Upper lobe of right lung (tissue), 1 donor: Measurements from ENCODE around the gene GPR78. TPM values are rescaled to one million over a fixed set of nuclear protein-coding genes. Genes with fewer than 3 reads are reported as not detected.

Experiments
- ATAC-seq: fragments of 200-7000 bp; cut with Tn5 transposase; one replicate; pipeline ENCODE4 v1.9.1; 2020; ENCODE audit warnings: mild to moderate bottlenecking, moderate library complexity
- DNase-seq: peaks from one replicate; pipeline ENCODE4 v3.0.0-alpha.2; 2020
- H3K27ac ChIP-seq: fragments of 200-600 bp; one replicate; pipeline ENCODE4 v1.8.0; 2022
- H3K27me3 ChIP-seq: fragments of 200-600 bp; one replicate; pipeline ENCODE4 v1.8.0; 2022; ENCODE audit warnings: mild to moderate bottlenecking
- H3K36me3 ChIP-seq: fragments of 200-600 bp; one replicate; pipeline ENCODE4 v1.8.0; 2022
- H3K4me1 ChIP-seq: fragments of 200-600 bp; one replicate; pipeline ENCODE4 v1.8.0; 2022
- H3K4me3 ChIP-seq: fragments of 200-600 bp; one replicate; pipeline ENCODE4 v1.8.0; 2022; ENCODE audit warnings: mild to moderate bottlenecking
- H3K9me3 ChIP-seq: fragments of 200-600 bp; one replicate; pipeline ENCODE4 v1.8.0; 2022
- CTCF ChIP-seq: fragments of 200-600 bp; IDR thresholded peaks from one replicate; pipeline ENCODE4 v1.8.0; 2022; ENCODE audit warnings: antibody characterized with exemption
- intact Hi-C: fragments of 100-400 bp; cut with DNase I; formaldehyde crosslinking; loops from one replicate; pipeline ENCODE4 v1.11.0; 2022
- total RNA-seq: library from RNA; stranded (reverse); fragmentation: NEBNext Ultra II Directional; extraction: Animal tissue kit (Norgen Biotek cat#: 25700); gene quantifications from one replicate; pipeline ENCODE4 v1.2.1, GENCODE V29; 2021
- donor health status: DM: no; HTN: yes; CAD: no; lungs with severe emphysema.

Gene GPR78
- total RNA-seq, 1 donor from 2014 or later: 0.23 TPM

DNA sequence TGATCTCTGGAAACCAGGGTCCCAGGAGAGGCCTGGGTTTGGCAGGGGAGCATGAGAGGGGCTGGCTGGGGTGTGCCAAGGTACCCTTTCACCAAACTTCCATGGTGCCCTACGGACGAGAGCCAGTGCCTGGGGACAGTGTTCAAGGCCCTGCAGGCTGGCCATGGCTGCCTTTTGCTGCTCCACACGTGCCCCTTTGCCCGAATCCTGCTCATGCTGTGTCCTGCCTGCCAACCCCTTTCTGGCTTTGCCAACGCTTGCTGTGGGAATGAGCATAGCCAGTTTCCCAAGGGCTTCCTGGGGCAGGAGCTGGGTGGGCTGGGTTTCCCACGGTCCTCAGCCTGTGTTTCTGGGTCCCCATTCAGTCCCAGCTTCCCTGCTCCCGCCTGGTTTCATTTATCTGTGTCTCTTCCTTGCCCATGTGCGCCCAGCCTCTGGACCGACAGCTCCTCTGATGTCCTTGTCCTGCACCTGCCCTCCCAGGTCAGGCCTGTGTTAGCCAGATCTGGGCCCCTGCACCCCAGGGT, 29.7 kb downstream of the GPR78 start:
- Histone ChIP-seq H3K4me3 (no peak overlapping the region), H3K27me3 (no peaks in the 10 kb centered on the region), H3K36me3 (no peaks in the 10 kb centered on the region), H3K4me1 (no peaks in the 10 kb centered on the region), H3K9me3 (no peaks in the 10 kb centered on the region), H3K27ac (no peak overlapping the region)
- intact Hi-C loops: no loop called here
- no peak for DNase-seq
- no peak for ATAC-seq
- no peak for TF ChIP-seq CTCF

DNA sequence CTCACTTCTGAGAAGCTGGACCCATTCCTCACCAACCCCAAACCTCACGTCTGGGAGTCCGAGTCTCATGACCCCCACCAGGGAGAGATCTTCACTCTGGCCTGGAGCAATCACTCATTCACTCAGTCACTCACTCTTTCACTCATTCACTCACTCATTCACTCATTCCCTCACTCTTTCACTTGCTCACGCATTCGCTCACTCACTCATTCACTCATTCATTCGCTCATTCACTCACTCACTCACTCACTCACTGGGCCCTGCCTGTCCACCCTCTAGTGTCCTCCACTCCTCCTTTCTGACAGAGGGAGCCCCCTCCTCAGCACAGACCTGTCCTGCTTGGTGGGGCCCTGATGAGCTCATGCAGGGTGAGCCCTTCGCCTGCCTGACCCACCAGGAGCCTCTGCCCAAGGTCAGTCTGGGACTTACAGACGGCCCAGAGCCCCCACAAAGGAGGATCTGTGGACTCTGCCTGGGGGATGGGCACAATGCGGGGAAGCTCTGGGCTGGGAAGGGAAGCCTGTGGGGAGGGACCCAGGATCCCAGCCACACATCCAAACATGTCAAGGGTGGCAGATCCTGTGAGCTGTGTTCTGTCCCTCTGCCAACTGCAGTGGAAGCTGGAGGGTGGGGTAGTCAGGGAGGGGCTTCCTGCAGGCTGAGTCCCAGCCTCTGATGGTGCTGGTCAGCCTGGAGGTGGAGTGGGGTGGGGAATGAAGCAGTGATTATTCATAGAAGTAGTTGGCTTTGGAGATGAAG, 30.8 kb downstream of the GPR78 start:
- H3K27ac ChIP-seq: no peak overlapping the region
- ATAC-seq: no peak

GRCh38 chr4:8612646-8613045, 32.5 kb downstream of the GPR78 start:
- Histone ChIP-seq H3K36me3 (no peaks in the 10 kb centered on the region), H3K4me1 (no peaks in the 10 kb centered on the region), H3K4me3 (no peak overlapping the region), H3K9me3 (no peaks in the 10 kb centered on the region), H3K27ac (no peak overlapping the region), H3K27me3 (no peaks in the 10 kb centered on the region)
- ATAC-seq: no peak
- no peak for TF ChIP-seq CTCF
- intact Hi-C loops: no loop called here
- no peak for DNase-seq

More for the DNA sequence above, 30.8 kb downstream of the GPR78 start:
- intact Hi-C loops: no loop called here
- TF ChIP-seq CTCF: no peak
- H3K4me1 ChIP-seq: no peaks in the 10 kb centered on the region
- H3K4me3 ChIP-seq: no peak overlapping the region
- no peaks in the 10 kb centered on the region for H3K36me3 ChIP-seq
- DNase-seq: no peak
- no peaks in the 10 kb centered on the region for H3K27me3 ChIP-seq
- no peaks in the 10 kb centered on the region for H3K9me3 ChIP-seq

- Histone ChIP-seq H3K27ac (no peak overlapping the region), H3K36me3 (no peaks in the 10 kb centered on the region), H3K4me1 (no peaks in the 10 kb centered on the region), H3K4me3 (no peak overlapping the region), H3K27me3 (no peaks in the 10 kb centered on the region), H3K9me3 (no peaks in the 10 kb centered on the region)
- ATAC-seq (no peak), DNase-seq (no peak)
- intact Hi-C loops: no loop called here
- no peak for TF ChIP-seq CTCF
These were observed 33.5 kb downstream of the GPR78 start for GRCh38 chr4:8613421-8614364.

- no peak for DNase-seq
- intact Hi-C loops: no loop called here
These were observed 34.4 kb downstream of the GPR78 start for GRCh38 chr4:8614365-8615193.

More at GRCh38 chr4:8614365-8615193, 34.4 kb downstream of the GPR78 start:
- H3K9me3 ChIP-seq: no peaks in the 10 kb centered on the region
- no peak for TF ChIP-seq CTCF
- H3K27ac ChIP-seq: no peak overlapping the region
- H3K4me1 ChIP-seq: no peaks in the 10 kb centered on the region
- no peak for ATAC-seq
- no peak overlapping the region for H3K4me3 ChIP-seq
- H3K27me3 ChIP-seq: no peaks in the 10 kb centered on the region
- H3K36me3 ChIP-seq: no peaks in the 10 kb centered on the region
